ENCODE results near the gene AFG3L2.

AFG3L2 gene

DNA sequence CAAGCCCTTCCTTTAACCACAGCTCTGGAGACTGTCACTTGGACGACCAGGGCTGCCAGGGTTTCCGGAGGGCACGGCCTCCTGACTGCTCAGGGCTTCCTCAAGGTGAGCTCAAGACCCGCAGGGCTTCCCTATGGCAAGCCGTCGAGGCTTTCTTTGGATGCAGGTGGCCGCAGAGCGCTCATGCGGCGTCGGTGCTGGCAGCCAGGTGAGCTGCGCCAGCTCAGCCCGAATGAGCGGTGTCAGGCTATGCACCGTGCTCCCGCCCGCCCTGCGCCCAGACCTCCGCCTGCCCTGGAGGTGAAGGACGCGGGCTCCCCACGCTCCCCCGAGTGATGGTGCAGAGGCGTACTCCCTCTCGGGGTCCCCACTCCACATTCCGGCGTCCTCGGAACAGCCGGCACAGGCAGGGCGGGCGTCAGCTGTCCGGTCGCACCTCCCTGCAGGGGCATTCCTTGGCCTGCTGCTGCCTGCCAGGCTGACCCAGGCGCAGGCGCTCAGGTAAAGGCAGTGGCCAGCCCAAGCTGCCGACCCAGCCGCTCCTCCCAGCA is 89.8 kb downstream of the AFG3L2 start:
- H3K4me3 ChIP-seq (ENCODE audit: control insufficient read depth, low read depth, low read length) = peak overlapping the region; percentile 44
- TF ChIP-seq, protein P1, sequence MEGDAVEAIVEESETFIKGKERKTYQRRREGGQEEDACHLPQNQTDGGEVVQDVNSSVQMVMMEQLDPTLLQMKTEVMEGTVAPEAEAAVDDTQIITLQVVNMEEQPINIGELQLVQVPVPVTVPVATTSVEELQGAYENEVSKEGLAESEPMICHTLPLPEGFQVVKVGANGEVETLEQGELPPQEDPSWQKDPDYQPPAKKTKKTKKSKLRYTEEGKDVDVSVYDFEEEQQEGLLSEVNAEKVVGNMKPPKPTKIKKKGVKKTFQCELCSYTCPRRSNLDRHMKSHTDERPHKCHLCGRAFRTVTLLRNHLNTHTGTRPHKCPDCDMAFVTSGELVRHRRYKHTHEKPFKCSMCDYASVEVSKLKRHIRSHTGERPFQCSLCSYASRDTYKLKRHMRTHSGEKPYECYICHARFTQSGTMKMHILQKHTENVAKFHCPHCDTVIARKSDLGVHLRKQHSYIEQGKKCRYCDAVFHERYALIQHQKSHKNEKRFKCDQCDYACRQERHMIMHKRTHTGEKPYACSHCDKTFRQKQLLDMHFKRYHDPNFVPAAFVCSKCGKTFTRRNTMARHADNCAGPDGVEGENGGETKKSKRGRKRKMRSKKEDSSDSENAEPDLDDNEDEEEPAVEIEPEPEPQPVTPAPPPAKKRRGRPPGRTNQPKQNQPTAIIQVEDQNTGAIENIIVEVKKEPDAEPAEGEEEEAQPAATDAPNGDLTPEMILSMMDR (IDR thresholded peaks at IDR 0.05; ENCODE audit: control insufficient read depth, insufficient read depth, low read depth, low read length, missing control alignments) = no peak
- DNase-seq (ENCODE audit: low read depth) = no peak

DNA sequence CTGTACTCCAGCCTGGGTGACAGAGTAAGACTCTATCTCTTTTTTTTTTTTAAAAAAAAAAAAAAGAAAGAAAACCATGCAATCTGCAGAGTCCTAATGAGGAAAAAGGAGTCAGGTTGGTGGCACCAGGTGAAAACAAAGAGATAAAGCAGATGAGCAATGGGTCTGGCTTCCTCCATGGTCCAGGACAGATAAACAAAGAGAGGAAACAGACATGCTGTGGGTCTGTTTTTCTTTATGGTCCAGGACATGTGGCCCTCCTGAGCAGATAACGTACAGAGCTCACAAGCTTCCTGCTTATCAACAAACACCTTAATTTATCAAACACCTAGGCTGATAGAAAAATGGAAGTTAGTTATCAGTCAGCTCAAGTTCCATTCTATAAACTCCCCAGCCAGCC is 93.4 kb downstream of the AFG3L2 start:
- TF ChIP-seq, protein P1 (IDR thresholded peaks at IDR 0.05; ENCODE audit: control insufficient read depth, insufficient read depth, low read depth, low read length, missing control alignments) = no peak
- H3K4me3 ChIP-seq (ENCODE audit: control insufficient read depth, low read depth, low read length) = no peak overlapping the region
- DNase-seq (ENCODE audit: low read depth) = no peak

DNA sequence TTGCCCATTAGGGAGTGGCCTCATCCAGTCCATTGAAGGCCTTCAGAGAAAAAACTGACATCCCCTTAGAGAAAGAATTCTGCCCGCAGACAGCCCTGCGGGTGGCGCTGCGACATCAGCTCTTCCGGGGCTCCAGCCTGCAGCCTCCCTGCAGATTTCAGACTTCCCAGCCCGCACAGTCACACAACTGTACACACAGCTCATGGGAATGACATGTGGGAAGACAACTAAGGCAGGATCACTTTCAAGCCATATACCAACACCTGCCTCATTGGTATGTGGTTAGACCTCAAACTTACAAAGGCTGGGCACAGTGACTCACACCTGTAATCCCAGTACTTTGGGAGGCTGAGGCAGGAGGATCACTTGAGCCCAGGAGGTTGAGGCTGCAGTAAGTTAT is 93.8 kb downstream of the AFG3L2 start:
- TF ChIP-seq, protein P1 (IDR thresholded peaks at IDR 0.05; ENCODE audit: control insufficient read depth, insufficient read depth, low read depth, low read length, missing control alignments) = no peak
- no peak overlapping the region for H3K4me3 ChIP-seq (ENCODE audit: control insufficient read depth, low read depth, low read length)
- DNase-seq (ENCODE audit: low read depth) = no peak

DNA sequence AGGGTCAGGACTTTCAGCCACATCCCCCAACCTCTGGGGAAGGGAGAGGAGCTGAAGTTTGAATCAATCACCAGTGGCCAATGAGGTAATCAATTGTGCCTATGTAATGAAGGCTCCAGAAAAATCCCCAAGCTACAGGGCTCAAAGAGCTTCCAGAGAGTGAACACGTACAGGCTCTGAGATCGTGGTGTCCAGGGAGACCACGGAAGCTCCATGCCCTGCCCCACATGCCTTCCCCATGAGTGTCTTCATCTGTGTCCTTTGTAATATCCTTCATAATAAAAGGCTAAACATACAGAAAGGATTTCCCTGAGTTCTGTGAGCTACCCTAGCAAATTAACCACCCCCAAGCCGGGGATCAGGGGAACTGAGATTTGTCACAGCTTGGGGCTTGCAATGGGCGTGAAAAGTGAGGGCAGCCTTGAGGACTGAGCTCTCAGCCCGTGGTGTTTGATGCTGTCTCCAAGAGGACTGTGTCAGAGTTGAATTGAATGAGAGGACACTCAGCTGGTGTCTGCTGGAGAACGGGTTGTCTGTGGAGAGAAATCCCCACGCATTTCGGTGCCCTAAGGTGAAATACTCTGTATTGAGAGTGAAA is 94.5 kb downstream of the AFG3L2 start:
- TF ChIP-seq, protein P1 (IDR thresholded peaks at IDR 0.05; ENCODE audit: control insufficient read depth, insufficient read depth, low read depth, low read length, missing control alignments) = no peak
- peak; percentile 66 for DNase-seq (ENCODE audit: low read depth)
- no peak overlapping the region for H3K4me3 ChIP-seq (ENCODE audit: control insufficient read depth, low read depth, low read length)

DNA sequence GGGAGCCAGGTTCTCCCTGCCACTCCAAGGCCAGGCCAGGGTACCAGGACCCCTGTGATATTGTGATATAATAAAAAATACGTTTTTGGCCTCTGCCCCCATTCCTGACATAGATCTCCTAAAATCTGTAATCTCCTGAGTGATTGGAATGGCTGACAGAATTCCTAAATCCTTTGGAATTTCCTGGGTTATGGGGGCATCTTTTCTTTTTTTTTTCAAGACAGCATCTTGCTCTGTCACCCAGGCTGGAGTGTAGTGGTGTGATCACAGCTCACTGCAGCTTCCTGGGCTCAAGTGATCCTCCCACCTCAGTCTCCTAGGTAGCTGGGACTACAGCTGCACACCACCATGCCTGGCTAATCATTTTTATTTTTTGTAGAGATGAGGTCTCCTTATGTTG is 95.2 kb downstream of the AFG3L2 start:
- no peak for DNase-seq (ENCODE audit: low read depth)
- H3K4me3 ChIP-seq (ENCODE audit: control insufficient read depth, low read depth, low read length) = no peak overlapping the region
- TF ChIP-seq, protein P1 (IDR thresholded peaks at IDR 0.05; ENCODE audit: control insufficient read depth, insufficient read depth, low read depth, low read length, missing control alignments) = no peak

DNA sequence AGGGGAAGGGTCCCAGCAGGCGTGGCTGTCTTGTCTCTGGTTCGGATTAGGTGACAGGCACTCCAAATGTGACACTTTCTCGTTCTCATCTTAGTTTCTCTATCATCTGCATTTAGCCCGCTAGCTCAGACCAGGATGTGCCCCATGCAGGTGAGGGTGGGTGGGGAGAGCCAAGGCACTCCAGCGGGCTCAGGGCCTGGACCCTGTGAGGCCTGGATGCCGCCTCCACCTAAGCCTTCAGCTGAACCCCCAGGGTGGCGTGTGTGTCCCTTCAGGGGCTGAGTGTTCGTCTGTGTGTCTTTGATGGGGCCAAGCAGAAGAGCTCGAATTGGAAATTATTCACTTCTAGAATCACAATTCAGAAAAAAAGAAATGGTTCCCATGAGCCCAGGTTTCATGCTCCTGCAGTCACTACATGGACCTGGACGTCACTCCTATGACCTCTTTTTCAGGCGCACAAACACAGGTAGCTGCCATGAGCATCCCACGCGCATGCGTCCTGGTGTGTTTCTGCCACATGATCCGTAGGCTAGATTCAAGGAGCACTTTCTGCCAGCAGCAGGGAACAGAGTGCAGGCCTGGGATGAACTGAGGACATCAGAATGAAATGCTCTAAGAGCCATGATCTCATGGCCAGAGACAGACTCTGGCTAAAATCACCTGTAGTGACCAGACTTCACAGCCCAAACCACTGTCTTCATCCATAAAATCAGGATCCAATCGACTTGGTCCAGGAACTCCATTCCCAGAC is 97.1 kb downstream of the AFG3L2 start:
- TF ChIP-seq, protein P1 (IDR thresholded peaks at IDR 0.05; ENCODE audit: control insufficient read depth, insufficient read depth, low read depth, low read length, missing control alignments) = no peak
- H3K4me3 ChIP-seq (ENCODE audit: control insufficient read depth, low read depth, low read length) = peak overlapping the region; percentile 33; the same call in 1 of the 2 replicates
- no peak for DNase-seq (ENCODE audit: low read depth)

All from AG09309 (cell line).